K562 treated with DMSO at 1 percent for 12 hours (cell line): ENCODE data around the gene DHRS3. TPM values are rescaled to one million over a fixed set of nuclear protein-coding genes. Genes with fewer than 3 reads are reported as not detected.

Experiments used
- total RNA-seq: library from RNA; unstranded; fragments of 300-600 nt; gene quantifications from 2 replicates; pipeline ENCODE4 v1.2.3, GENCODE V29; 2022; ENCODE audit not compliant: insufficient read depth

DHRS3 gene
- total RNA-seq, result 27.7 and 31.5 TPM in 2 replicates

GRCh38 chr1:12617901-12618660 lies at the start of gene DHRS3:
Gene DHRS3, minus strand, starts transcription at chr1:12618210. Its CDS starts 862 bp downstream, at chr1:12617348.

GRCh38 chr1:12643785-12644184 lies 25.8 kb upstream of the DHRS3 start, which contains the start of gene AADACL4:
Gene AADACL4, plus strand, starts transcription at chr1:12644085. Its CDS starts 462 bp downstream, at chr1:12644547.

Other genes starting within 250 kb of the DHRS3 start
- not detected in 2 replicates for gene AADACL4, start 25.9 kb upstream of the DHRS3 start, total RNA-seq
- gene AADACL3, start 97.9 kb upstream of the DHRS3 start, total RNA-seq, result not detected in 2 replicates
- gene CFAP107, start 128.0 kb upstream of the DHRS3 start, total RNA-seq, result 0.27 TPM in 1 of 2 replicates, not detected in the other
- not detected in 2 replicates for gene PRAMEF12, start 155.5 kb upstream of the DHRS3 start, total RNA-seq
- gene PRAMEF1, start 173.2 kb upstream of the DHRS3 start, total RNA-seq, result not detected in 2 replicates
- gene PRAMEF11, start 213.2 kb upstream of the DHRS3 start, total RNA-seq, result not detected in 2 replicates
- gene HNRNPCL1, start 230.5 kb upstream of the DHRS3 start, total RNA-seq, result not detected in 2 replicates
- not detected in 2 replicates for gene PRAMEF2, start 238.9 kb upstream of the DHRS3 start, total RNA-seq